Measurements from ENCODE around the gene POLG2. TPM values are rescaled to one million over a fixed set of nuclear protein-coding genes. Genes with fewer than 3 reads are reported as not detected.

POLG2 gene
- total and polyA plus RNA-seq, 9 of the 15 experiments (the other 6 are each of a cell fraction or from before 2014, with no cell fraction given): 13.4 to 44.8 (median 37.0) TPM

GRCh38 chr17:64500862-64501765 lies 4.3 kb upstream of the POLG2 start (continued):
- TF ChIP-seq HEY1 (CRISPR knock-in tag; IDR thresholded peaks at IDR 0.05; ENCODE audit: borderline replicate concordance) (no peak), PATZ1 (CRISPR knock-in tag; IDR thresholded peaks at IDR 0.05; ENCODE audit: borderline replicate concordance) (no peak), PYGO2 (tag; IDR thresholded peaks at IDR 0.05) (no peak), TCF3 (CRISPR knock-in tag; IDR thresholded peaks at IDR 0.05) (no peak), E2F1 (CRISPR knock-in tag; IDR thresholded peaks at IDR 0.05) (0 out of 2 replicates have a peak, but pooled peaks have one; percentile 21), PPARD (CRISPR knock-in tag; IDR thresholded peaks at IDR 0.05) (no peak), NFYB (IDR thresholded peaks at IDR 0.05; ENCODE audit: extremely low read depth, insufficient read length) (no peak), ARID3B (CRISPR knock-in tag; IDR thresholded peaks at IDR 0.05; ENCODE audit: borderline replicate concordance) (no peak), ZZZ3 (IDR thresholded peaks at IDR 0.05) (no peak), RBFOX2 (IDR thresholded peaks at IDR 0.05; ENCODE audit: low read depth, low read length) (peak; percentile 45), TBP (optimal IDR thresholded peaks at IDR 0.05; ENCODE audit: low read depth, low read length) (no peak), BRF1 (IDR thresholded peaks at IDR 0.05; ENCODE audit: borderline replicate concordance, extremely low read depth, insufficient read length) (no peak), NR2C1 (IDR thresholded peaks at IDR 0.05) (no peak), NR2C1 (tag; IDR thresholded peaks at IDR 0.05) (no peak), ZBTB43 (CRISPR knock-in tag; IDR thresholded peaks at IDR 0.05) (no peak), HDAC3 (IDR thresholded peaks at IDR 0.05; ENCODE audit: borderline replicate concordance, partially characterized antibody) (no peak), IFI16 (CRISPR knock-in tag; IDR thresholded peaks at IDR 0.05) (no peak), GABPB2 (CRISPR knock-in tag; conservative IDR thresholded peaks at IDR 0.05) (no peak), ZNF311 (CRISPR knock-in tag; IDR thresholded peaks at IDR 0.05) (no peak), BCL6 (CRISPR knock-in tag; IDR thresholded peaks at IDR 0.05) (no peak), ZNF124 (CRISPR knock-in tag; IDR thresholded peaks at IDR 0.05) (no peak)
